KOPT-K1 (cell line): ENCODE data around the gene CCL8.

Source experiments
- H3K27ac ChIP-seq: fragments of 200-600 bp; sonication (generic); 2 replicates; pipeline ENCODE4 v1.5.1; 2016; ENCODE audit warnings: antibody characterized with exemption, mild to moderate bottlenecking, low read depth, low read length; ENCODE audit not compliant: poor library complexity, severe bottlenecking
- H3K36me3 ChIP-seq: fragments of 200-600 bp; sonication (generic); 2 replicates; pipeline ENCODE4 v1.5.1; 2017; ENCODE audit warnings: antibody characterized with exemption, mild to moderate bottlenecking, low read length, moderate library complexity; ENCODE audit not compliant: insufficient read depth
- H3K9me3 ChIP-seq: fragments of 200-600 bp; sonication (generic); 2 replicates; pipeline ENCODE4 v1.5.1; 2017; ENCODE audit warnings: antibody characterized with exemption, low read length, mild to moderate bottlenecking; ENCODE audit not compliant: insufficient read depth, poor library complexity, severe bottlenecking

The CCL8 gene

DNA sequence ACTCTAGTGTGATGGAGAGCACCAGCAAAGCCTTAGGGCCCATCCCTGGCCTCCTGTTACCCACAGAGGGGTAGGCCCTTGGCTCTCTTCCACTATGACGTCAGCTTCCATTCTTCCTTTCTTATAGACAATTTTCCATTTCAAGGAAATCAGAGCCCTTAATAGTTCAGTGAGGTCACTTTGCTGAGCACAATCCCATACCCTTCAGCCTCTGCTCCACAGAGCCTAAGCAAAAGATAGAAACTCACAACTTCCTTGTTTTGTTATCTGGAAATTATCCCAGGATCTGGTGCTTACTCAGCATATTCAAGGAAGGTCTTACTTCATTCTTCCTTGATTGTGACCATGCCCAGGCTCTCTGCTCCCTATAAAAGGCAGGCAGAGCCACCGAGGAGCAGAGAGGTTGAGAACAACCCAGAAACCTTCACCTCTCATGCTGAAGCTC lies at the start of gene CCL8:
TSS of gene CCL8 (plus strand) at position 397 of the 445 bp plus-strand sequence. CDS start 67 bp downstream, outside the sequence.
- Histone ChIP-seq H3K9me3 (no peaks in the 10 kb centered on the region), H3K27ac (no peak within 1 kb of the TSS), H3K36me3 (no peaks in the 10 kb centered on the region)

DNA sequence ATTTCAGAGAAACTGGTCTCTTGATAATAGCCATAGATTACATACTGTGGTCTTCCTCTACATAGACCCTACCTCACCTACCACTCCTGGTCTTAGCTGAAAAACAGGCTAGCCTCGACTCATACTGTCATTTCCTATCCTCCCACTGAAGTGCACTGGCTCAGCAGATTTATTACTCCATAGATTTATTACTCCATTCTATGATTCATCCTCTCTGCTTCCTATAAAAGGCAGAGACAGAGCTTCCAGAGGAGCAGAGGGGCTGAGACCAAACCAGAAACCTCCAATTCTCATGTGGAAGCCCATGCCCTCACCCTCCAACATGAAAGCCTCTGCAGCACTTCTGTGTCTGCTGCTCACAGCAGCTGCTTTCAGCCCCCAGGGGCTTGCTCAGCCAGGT lies 49.3 kb upstream of the CCL8 start, which contains the start of gene CCL7:
TSS of gene CCL7 (plus strand) at position 253 of the 400 bp plus-strand sequence. CDS start at position 323, 70 bp downstream.
- H3K27ac ChIP-seq, result no peak within 1 kb of the TSS
- H3K9me3 ChIP-seq, result no peaks in the 10 kb centered on the region
- no peaks in the 10 kb centered on the region for H3K36me3 ChIP-seq

DNA sequence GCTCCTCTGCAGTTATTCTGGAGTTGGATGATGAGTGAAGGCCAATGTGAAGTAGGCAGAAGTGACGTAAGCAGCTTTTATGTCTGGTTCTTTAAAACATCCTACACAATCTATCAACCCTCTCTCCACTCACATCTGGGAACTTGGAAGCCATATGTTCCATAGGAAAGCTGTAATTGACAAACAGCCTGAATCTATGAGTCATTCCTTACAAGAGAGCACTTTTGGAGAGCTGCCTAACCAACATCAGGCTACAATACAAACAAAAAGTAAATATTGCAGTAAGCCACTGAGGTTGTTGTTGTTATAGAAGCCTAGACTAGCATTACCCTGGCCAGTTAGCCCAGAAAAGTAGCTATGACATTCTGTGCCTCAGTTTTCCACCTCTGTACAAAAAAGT lies 43.4 kb upstream of the CCL8 start:
- Histone ChIP-seq H3K27ac (no peak overlapping the region), H3K36me3 (no peaks in the 10 kb centered on the region), H3K9me3 (no peaks in the 10 kb centered on the region)

DNA sequence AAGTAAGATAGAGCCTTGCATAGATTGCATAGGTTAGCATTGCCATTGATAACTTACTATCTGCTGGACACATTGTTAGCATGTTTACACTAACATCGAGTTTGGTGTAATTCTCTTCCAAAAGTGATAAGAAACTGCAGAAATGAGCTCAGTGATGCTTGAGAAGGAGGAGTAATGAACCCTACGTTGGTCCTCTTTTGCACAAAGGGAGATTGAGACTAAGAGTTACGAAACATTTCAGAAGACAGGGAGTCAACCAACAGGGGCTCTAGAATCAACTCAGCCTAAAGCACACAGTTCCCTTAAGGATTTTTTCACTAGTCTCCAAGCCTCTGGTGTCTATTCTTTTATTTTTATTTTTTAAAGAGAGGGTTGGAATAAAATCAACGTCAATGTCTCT lies 42.4 kb upstream of the CCL8 start:
- Histone ChIP-seq H3K9me3 (no peaks in the 10 kb centered on the region), H3K27ac (no peak overlapping the region), H3K36me3 (no peaks in the 10 kb centered on the region)

DNA sequence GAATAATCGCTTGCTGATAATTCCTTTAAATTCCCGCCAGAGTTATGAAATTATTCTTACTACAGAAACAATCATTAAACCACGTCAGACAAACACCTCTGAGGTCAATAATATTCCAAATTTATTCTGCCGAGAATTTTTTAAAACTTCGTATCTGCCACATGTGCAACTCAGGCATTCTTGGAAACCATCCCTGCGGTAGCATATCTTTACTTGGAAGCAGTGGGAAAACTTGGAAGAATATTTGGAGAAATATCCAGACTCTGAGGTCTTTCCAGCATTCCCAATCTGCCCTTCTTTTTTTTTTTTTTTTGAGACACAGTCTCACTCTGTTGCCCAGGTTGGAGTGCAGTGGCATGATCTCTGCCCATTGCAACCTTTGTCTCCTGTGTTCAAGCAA lies 35.7 kb upstream of the CCL8 start:
- Histone ChIP-seq H3K9me3 (no peaks in the 10 kb centered on the region), H3K27ac (no peak overlapping the region), H3K36me3 (no peaks in the 10 kb centered on the region)

DNA sequence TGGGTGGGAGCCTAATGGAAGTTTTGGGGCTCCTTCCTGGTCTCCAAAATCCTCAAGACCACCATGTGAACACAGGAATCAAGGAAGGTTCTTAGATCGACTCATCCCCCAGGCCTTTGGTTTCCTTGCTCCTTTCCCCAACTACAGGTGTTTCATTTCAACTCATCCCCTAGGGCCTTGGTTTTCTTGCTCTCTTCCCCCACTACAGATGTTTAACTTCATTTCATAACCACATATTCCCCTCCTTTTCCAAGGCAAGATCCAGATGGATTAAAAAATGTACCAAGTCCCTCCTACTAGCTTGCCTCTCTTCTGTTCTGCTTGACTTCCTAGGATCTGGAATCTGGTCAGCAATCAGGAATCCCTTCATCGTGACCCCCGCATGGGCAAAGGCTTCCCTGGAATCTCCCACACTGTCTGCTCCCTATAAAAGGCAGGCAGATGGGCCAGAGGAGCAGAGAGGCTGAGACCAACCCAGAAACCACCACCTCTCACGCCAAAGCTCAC lies 33.9 kb upstream of the CCL8 start, which contains the start of gene CCL11:
TSS of gene CCL11 (plus strand) at position 457 of the 507 bp plus-strand sequence. CDS start 67 bp downstream, outside the sequence.
- Histone ChIP-seq H3K36me3 (no peaks in the 10 kb centered on the region), H3K9me3 (no peaks in the 10 kb centered on the region), H3K27ac (no peak within 1 kb of the TSS)

DNA sequence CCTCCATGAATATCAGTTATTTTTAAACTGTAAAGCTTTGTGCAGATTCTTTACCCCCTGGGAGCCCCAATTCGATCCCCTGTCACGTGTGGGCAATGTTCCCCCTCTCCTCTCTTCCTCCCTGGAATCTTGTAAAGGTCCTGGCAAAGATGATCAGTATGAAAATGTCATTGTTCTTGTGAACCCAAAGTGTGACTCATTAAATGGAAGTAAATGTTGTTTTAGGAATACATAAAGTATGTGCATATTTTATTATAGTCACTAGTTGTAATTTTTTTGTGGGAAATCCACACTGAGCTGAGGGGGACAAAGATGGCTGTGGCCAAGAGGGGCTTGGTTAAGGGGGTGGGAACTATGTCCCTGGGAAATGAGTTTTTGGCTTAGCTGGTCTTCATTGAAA lies 31.4 kb upstream of the CCL8 start:
- Histone ChIP-seq H3K9me3 (no peaks in the 10 kb centered on the region), H3K27ac (no peak overlapping the region), H3K36me3 (no peaks in the 10 kb centered on the region)

DNA sequence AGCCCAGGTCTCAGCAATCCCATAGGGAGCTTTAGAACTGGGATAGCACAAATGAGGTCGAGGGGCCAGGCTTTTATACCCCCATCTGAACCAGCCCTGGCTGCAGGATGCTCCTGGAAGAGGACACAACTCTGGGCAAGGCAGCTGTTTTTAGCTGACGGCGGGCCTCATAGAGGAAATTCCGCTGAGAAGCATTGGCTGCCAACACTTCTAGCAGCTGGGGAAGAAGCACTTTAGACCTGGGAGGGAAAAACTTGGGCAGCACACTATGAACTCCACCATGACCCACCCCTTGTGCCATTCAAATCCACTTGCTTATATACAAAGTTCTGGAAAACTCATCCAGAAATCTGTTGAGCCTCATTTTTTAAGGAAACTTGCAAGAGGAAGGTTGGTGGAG lies 28.6 kb upstream of the CCL8 start:
- H3K27ac ChIP-seq, result no peak overlapping the region
- H3K36me3 ChIP-seq, result no peaks in the 10 kb centered on the region
- H3K9me3 ChIP-seq, result no peaks in the 10 kb centered on the region

DNA sequence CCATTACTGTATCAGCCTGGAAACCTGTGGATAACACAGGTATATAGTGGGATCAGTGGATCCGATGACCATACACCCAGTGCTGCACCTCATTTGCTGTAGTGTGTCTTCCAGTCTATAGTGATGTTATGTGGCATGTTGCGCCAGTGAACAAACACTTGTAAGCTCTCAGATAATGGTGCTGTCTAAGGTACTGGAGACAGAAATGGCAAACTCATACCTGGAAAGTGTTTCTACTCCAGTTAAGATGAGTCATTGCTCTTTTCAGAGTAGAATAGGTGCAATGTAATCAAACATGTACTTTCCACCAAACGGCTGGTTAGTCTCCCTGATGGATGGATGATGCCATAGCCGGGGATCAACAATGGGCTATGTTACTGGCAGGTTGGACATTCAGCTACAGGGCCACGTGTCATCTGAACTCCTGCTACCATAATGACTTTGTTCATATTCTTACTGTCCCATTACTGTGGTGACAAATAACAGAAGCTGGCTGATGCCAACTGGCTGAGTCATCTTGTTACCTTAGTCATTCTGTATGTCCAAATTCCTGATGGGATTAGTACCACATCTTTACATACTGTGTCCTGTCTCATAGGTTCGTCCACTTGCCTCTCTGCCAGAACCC lies 27.4 kb upstream of the CCL8 start:
- H3K36me3 ChIP-seq, result no peaks in the 10 kb centered on the region
- no peaks in the 10 kb centered on the region for H3K9me3 ChIP-seq
- H3K27ac ChIP-seq, result no peak overlapping the region

DNA sequence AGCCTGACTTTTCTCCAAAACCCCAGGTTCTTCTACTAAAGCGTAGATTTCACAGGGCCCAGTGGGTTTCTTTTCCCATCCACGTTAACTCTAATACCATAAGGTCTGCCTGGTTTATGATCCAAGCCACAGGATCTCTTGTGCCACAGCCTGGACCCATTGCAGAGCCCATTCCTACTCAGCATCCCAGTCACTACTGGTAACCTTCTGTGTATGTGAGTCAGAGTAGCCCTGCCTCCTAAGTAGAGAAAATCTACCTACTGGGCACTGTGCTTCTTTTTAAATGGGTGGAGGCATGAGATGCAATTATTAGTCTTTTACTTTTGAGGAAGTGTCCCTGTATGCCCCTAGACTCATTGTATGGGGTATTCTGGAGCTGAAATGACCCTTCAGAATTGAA lies 20.2 kb upstream of the CCL8 start:
- H3K9me3 ChIP-seq, result no peaks in the 10 kb centered on the region

DNA sequence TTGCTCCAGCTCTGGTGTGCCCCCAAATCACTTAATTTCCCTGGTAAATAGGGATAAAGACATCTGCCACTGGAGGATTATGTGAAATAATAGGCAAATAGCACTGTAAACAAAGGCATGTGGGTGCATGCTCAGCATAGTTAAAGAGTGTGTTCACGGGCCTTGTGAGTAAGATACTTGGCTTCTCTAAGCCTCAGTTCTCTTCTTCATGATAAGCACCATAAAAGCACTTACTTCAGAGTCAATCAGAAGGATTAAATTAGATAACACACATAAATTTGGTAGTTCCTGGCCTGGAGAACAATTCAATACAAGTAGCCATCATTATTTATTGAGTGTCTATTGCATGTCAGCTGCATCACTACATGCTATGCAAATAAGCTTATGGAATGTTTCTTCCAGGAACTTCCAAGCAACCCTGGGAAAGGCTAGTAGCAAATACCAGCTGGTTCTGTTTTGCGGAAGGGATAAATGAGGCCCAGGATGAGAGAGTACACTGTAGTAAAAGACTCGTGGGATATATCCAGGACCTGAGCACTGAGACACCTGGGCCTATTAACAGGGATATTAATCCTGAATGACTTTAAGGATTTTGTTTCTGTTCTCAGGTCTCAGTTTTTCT lies 19.2 kb upstream of the CCL8 start:
- Histone ChIP-seq H3K27ac (no peak overlapping the region), H3K9me3 (no peaks in the 10 kb centered on the region), H3K36me3 (no peaks in the 10 kb centered on the region)

More for the DNA sequence above, 20.2 kb upstream of the CCL8 start:
- no peaks in the 10 kb centered on the region for H3K36me3 ChIP-seq
- H3K27ac ChIP-seq, result no peak overlapping the region

DNA sequence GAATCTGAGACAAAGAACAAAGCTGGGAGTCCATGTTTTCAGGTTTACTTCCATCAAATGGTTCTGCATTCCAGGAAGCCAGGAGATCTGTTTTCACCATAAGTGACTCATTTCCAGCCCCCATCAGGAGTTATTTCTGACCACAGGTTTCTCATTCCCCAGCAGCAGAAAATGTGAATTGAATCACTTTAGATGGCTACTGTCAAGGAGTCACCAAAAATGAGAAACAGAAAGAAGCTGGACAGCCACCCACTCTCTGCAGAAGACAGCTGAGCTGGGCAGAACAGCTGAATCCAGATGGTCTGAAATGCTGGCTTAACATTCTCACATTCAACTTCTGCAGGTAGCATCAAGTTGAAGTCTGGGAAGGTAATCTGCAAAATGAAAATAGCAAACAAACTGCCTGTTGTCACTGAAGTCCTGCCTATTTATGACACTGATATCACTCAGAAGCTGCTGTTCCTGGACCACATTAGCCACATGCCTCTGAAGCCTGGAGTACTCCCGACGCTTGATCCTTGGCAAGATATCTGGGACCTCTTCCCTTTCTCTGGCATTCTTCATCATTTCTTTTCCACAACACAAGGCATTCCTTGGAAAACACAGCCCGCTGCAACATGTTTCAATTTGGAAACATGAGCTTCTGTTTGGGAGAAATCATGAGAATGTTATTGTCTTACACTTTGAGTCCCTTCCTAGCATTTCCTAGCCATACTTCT lies 18.4 kb upstream of the CCL8 start:
- Histone ChIP-seq H3K27ac (no peak overlapping the region), H3K9me3 (no peaks in the 10 kb centered on the region), H3K36me3 (no peaks in the 10 kb centered on the region)

DNA sequence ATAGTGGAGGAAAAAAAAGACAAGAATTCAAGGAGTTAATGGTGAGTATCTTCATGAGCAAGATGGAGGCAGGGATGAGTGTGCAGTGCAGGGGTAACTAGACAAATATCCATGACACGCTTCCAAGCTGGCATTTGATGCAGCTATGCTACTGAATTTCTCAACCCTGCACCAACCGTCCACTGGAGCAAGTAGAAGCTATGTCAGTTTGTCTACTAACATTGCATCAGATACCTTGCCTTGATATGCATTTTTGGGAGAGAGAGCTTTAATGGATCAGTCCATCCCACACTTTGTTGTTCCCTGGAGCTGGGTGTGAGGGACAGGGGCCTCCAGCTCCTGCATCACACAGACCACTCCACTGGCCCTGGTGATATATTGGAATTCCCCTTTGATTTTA lies 17.2 kb upstream of the CCL8 start:
- H3K36me3 ChIP-seq, result no peaks in the 10 kb centered on the region
- no peaks in the 10 kb centered on the region for H3K9me3 ChIP-seq
- no peak overlapping the region for H3K27ac ChIP-seq

DNA sequence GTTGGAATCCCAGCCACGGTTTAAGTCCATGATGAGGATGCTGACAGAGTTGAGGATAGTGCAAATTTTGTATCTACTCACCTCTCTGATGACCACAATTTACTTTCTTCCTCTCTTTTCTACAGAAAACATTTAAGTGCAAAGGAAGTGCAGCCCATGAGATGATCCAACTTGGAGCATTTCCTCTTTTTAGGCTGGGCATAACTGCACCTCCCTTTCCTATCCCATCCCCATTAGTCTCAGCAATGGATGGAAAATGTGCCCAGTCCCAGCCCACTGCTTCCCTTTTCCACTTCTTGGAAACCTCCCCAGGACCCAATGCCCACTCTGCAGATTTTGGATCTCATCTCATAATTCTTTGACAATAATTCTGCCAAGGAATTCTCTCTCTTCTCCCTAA lies 16.6 kb upstream of the CCL8 start:
- H3K9me3 ChIP-seq, result no peaks in the 10 kb centered on the region
- no peak overlapping the region for H3K27ac ChIP-seq
- H3K36me3 ChIP-seq, result no peaks in the 10 kb centered on the region

DNA sequence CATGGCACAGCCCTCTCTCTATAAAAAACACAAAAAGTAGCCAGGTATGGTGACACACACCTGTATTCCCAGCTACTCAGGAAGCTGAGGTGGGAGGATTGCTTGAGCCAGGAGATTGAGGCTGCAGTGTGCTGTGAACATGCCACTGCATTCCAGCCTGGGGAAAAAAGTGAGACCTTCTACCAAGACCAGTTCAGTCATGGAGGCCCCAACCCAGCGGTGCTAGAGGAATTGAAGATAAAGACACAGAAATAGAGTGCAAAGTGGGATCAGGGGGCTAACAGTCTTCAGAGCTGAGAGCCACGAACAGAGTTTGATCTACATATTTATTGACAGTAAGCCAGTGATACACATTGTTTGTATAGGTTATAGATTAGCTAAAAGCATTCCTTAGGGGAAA lies 15.6 kb upstream of the CCL8 start:
- Histone ChIP-seq H3K9me3 (no peaks in the 10 kb centered on the region), H3K27ac (no peak overlapping the region), H3K36me3 (no peaks in the 10 kb centered on the region)
